ENCODE results near the gene CD160.
A peak's percentile ranks its signal among the peaks of the same experiment; 100 is the strongest.
"Not testable (repeated sequence)": the region's sequence is repeated elsewhere in the genome, so short reads cannot be mapped to it uniquely, and the experiment has no call there.

Gene CD160

DNA sequence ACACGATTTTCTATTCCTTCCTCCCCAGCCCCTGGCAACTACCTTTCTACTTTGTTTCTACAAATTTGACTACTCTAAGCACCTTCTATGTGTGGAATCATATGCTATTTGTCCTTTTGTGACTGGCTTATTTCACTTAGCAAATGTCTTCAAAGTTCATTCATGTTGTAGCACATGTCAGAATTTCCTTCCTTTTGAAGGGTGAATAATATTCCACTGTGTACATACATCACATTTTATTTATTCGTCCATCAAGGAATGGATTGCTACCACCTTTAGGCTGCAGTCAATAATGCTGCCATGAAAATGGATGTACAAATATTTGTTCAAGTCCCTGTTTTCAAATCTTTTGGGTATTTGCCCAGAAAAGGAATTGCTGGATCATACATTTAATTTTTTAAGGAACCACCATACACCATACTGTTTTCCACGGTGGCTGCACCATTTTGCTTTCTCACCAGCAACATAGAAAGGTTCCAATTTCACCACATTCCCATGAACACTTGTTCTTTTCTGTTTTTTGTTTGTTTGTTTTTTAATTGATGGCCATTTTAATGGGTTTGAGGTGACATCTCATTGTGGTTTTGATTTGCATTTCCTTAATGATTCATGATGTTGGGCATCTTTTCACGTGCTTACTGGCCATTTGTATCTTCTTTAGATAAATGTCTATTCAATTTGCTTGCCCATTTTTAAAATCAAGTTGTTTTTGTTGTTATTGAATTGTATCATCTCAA, 8.8 kb upstream of the CD160 start:
- DNase-seq = no peak

DNA sequence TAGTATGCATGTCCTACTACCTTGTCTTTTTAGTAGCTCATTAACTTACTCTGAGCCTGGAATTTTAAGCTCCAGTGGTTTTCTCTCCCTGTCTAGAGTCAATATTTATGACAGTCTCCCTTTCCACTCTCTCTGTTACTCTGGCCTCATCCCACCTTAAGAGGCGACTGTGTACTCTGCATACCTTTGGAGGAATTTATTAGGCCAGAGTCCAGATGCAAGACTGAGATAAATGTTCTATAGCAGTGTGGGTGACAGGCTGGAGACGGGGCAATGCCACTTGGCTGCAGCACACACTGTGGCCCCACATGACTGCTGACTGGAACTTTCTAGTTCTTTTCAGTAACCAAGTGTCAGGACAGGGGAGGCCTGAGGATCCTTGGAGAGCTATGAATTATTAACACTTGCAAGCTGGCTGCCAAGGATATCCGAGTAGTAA, 8.1 kb upstream of the CD160 start:
- DNase-seq = no peak

DNA sequence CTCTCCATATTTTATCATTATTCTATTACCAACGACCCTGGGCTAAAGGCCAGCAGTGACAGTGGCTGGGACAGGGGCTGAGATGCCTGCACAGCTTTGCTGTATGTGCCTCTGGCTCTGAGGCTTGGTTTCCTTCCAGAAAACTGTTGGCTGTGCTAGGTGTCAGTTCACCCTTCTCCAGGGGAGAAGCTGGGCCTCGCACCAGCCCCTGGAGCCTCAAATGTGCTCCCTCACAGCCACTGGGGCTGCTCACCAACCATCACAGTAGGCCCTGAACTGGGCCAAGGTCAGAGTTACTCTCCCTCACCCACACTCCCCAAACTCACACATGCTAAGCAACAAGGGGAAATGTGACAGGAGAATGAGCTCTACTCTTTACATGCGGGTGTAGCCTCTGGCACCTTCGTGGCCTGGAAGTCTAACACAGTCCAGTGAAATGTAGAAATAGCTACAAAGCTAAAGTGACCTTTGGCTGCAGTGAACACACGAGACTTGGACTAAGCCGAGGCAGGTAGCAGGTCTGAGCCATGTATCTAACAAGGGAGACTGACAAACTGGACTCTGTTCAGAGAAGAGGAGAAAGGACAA, 4.7 kb upstream of the CD160 start:
- DNase-seq = no peak

DNA sequence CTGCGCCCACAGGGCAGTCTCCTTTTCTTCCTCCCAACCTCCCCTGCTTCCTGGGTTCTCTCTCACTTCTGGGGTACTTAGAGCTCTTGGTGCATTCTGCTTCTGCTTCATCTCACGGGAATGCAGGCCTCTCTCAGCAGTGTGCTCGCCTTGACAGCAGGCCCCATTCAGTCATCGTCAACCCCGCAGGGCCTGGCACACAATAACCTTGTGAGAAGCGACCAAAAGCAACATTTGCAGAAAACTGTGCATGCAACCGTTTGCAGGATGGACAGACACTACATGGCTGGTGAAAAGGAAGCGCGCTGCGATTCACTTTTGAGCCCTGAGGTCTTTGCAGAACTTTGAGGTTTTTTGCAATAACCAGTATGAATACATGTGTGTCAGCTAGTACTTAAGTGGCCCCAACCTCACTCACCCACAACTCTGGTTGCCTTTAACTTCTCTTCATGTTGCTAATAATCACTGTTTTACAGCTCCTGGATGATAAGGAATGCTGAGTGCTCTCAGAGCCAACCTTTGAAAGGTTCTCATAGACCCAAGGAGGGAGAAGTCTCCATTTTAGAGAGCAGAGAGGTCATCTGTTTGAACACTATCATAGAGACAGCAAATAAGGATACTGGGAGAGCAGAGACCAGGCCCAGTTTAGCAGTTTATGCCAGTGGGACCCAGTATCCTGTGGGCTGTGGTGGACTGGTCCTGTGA, 2.5 kb upstream of the CD160 start:
- DNase-seq = no peak

DNA sequence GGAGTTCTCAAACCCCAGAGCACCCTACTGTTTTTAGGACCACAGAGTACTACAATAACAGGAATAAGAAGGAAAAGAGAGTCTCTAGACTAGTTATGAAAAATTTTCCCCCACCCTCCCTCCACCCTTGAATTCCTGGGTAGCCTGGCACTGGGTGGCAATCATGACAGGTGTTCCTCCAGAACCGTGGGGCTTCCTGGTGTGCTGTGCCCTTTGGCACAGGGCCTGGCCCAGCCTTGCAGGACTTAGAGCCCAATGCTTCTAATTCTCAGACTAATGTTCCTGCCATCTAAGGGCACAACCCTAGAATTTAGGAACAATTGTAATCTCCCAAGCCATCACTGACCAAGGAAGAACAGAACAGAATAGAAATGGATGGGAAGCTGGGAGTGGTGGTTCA, 1.5 kb upstream of the CD160 start:
- no peak for DNase-seq

DNA sequence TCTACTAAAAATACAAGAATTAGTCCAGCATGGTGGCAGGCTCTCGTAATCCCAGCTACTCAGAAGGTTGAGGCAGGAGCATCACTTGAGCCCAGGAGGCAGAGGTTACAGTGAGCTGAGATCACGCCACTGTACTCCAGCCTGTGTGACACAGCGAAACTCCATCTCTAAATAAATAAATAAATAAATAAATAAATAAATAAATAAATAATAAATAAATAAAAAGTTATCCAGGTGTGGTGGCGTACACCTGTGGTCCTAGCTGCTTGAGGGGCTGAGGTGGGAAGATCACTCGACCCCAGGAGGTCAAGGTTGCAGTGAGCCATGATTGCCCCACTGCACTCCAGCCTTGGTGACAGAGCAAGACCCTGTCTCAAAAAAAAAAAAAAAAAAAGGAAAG, 834 bp upstream of the CD160 start:
- DNase-seq = not testable (repeated sequence)

DNA sequence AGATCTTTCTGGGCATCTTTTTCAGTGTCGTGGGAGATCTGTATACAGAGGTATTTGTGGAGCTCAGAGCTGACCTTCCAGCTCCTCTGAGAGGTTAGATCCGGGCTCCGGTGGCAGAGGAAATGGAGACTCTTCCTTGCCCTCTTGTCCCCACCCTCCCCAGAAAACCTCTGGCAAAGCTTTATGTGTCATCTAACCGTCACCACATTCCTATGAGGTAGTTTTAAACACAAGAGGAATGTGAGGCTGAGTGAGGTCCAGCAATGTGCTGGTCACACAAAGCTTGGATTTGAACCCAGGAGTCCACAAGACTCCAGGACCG, 1.2 kb downstream of the CD160 start:
- DNase-seq = no peak

DNA sequence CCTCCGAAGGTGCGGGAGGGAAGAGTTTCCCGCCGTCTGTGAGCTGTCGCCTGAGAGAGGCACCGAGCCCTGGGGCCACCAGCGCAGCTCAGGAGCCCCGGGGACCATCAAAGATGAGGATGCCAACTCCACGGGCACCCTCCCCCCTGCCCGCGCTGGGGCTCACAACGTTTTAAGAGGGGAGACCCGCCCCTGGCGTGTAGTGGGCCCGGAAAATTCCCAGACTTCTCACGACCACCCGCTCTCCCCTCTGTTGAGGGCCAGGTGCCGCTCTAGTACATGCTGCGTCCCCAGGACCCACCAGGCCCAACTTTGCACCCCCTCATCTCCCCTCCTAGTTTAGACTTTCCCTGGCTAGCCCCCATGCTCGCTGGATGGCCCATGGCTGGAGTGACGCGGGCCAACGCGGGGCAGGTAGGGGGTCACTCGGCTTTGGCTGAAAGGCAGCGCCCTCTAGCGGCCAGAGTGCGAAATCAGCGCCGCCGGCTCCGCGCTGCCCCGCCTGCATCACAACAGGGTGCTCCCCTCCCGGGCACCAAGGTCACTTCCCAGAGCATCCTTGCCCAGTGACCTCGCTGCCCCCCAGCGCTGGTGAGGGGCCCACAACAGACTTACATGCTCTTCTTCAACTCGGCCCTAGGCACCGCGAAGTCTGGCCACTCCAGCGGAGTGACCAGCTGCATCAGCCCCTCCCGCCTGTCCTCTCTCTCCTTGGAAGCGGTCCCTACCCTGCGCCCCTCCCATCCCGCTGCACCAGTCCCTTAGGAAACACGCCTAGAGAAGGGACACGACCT, 1.8 kb downstream of the CD160 start:
- peak; percentile 71 to 77 for DNase-seq

DNA sequence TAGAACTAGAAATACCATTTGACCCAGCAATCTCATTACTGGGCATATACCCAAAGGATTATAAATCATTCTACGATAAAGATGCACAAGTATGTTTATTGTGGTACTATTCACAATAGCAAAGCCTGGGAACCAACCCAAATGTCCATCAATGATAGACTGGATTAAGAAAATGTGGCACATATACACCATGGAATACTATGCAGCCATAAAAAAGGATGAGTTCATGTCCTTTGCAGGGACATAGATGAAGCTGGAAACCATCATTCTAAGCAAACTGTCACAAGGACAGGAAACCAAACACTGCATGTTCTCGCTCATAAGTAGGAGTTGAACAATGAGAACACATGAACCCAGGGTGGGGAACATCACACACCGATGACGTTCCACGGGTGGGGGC, 6.9 kb downstream of the CD160 start:
- DNase-seq = not testable (repeated sequence)

DNA sequence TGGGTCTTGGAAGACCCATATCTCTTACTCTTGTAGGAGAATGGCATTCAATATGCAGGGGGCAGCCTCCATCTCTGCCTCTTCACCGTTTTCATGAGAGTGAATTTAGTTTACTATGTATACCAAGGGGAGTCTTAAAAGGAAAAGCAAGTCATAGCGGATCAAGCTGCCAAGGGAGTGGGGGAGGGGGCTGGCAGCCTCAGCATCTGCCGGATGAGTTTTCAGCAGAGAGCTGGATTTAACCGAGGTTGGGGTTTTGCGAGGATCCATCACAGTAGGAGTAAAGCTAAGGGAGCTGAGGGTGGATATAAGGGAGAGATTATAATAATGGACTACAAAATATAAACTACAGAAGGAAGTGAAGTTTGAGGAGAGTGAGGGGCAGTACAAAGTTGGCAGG, 9.9 kb downstream of the CD160 start:
- DNase-seq = no peak

DNA sequence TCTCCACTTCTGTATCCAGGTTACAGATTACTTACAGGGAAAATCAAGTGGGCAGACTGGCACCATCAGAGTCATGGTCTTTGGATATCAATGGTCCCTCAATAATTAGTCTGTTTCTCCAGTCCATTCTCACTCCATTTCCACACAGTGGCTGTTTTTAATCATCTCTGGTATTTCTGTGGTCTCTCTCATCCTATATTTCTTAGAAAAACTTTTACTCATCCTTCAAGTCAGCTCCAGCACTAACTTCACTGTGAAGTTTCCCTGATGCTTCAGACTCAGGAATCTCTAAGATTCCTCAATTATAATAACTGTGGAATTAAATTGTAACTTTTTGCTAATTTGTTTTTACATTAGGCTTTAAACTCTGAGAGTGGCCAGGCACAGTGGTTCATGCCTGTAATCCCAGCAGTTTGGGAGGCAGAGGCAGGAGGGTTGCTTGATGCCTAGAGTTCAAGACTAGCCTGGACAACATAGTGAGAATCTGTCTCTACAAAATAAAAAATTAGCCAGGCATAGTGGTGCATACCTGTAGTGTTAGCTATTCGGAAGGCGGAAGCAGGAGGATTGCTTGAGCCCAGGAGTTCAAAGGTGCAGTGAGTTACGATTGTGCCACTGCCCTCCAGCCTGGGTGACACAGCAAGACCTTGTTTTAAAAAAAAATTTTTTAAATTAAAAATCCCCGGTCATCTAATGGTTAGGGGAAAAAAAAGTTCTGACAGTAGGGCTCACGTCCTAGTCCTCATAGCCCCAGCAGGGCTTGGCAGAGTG, 10.6 kb downstream of the CD160 start:
- DNase-seq = no peak

DNA sequence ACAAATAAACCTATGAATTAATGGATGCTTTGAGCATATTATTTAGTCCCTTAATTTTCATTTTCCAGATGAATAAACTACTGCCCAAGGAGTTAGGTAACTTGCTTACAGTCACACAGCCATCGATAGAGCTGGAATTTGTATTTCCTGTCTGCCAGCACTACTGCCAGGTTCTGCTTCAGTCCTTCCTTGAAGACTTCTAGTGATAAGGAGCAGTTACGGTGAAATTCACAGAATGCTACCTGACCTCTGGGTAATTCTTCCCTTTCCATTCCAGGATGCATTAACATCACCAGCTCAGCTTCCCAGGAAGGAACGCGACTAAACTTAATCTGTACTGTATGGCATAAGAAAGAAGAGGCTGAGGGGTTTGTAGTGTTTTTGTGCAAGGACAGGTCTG, 11.2 kb downstream of the CD160 start:
- no peak for DNase-seq

DNA sequence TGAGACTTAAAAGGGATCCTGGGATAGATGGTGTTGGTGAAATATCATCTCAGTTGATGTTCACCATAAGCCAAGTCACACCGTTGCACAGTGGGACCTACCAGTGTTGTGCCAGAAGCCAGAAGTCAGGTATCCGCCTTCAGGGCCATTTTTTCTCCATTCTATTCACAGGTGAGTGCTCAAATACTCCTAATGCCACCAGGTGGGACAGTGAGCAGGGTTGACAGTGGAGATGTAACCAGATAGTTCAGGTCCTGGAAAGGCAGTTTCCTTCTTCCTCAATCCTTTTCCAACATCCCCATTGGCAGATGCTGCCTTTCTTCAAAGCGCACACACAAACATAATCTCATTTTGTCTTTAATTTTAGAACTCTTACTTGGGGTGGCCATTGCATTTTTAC, 11.6 kb downstream of the CD160 start:
- no peak for DNase-seq

DNA sequence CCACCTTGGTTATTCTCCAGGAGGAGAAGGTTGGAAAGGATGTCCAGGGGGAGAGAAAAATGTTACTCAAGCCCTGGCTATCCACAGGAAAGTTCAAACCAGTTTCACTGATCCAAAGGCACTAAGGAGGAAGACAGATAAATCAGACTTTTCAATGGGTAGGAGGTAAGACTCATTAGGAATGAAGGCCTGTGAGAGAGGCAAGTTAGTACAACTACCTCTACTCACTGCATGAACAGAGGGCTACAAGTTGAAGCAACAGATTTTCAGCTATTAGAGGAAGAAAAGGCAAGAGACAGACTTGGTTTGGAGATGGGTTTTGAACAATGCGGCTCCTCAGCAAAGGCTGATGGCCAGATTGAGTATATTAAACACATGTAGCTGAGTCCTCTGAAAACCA, 16.9 kb downstream of the CD160 start:
- DNase-seq = no peak

DNA sequence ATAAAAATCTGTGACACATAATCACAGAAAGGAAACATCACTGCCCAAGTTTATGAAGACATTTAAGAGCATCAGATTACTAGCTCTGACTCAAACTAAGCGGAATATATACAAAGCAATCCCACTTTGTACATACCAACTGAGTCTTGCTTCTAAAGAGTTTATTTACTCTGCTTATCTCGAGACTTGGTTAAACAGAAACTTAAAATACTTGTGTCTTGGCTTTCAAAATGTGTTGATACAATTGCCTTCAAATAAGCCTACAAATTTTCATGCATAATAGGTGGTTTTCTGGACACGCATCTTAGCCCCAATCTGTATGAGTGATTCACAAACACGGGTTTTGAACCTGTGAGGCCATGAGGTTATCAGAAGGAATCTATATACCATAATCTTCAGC, 21.0 kb downstream of the CD160 start:
- DNase-seq = no peak

DNA sequence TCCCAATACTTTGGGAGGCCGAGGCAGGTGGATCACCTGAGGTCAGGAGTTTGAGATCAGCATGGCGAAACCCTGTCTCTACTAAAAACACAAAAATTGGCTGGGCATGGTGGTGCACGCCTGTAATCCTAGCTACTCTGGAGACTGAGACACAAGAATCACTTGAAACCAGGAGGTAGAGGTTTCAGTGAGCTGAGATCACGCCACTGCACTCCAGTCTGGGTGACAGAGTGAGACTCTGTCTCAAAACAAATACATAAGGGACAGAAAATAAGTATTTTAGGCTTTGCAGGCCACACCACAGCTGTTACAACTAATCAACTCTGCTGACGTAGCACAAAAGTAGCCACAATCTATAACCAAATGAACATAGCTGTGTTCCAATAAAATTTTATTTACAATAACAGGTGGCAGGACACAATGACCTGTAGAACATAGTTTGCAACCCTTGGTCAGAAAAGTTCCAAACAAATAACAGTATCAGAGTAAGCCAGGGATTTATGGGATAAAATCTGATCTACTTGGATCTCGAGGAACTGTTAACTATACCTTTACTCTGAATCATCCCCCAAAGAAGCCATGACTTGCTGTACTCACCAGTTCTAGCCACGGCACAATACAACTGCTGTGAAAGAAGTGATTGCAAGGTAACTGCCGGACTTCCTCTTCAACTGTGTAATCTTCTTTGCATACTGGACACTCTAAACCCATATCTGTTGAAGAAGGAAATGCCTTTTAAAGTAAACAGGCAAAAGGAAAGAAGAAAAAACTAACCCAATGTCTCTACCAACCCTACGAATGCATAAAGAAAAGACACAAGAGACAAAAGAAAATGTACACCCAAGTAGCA, 28.3 kb downstream of the CD160 start:
- DNase-seq = no peak

DNA sequence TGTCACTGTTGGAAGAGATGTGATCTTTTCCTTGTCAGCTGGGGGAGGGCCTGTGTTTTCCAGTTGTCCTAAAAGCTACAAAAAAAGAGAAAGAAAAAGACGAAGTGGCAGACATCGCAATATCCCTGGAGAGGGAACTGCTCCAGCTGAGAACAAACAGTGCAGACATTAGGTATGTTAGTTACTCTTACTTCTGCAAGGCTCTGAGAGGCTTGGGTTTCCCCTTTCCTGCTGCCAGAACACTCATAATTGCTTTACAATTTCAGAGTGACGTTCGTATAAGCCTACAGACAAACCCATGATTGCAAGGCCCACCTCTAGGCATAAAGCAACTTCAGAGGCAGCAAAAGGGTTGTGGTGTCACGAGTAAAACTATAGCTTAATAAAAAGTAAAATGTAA, 31.1 kb downstream of the CD160 start:
- no peak for DNase-seq

DNA sequence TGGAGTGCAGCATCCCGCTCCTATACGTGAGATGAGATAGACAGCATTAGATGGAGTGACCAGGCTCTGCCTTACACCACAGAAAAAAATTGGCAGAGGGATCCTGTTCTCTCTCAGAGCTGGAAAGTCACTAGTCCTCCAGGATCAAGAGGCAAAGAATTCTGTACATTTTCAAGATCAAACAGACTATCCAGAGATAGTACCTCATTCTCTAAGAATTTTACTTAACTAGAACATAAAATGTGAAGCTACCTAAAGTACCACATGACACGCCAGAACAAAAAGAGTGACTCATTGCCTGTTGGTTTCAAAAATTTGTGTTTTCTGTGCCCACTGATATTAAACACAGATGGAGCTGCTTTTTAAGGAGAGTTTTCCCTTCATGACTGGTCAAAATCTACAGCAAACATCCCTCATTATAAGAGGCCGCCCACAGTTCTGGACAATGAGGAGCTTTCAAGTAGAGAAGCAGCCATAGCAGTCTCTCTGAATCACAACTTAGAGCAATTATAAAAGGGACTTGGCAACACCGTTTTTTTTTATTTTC, 32.3 kb downstream of the CD160 start:
- DNase-seq = no peak

DNA sequence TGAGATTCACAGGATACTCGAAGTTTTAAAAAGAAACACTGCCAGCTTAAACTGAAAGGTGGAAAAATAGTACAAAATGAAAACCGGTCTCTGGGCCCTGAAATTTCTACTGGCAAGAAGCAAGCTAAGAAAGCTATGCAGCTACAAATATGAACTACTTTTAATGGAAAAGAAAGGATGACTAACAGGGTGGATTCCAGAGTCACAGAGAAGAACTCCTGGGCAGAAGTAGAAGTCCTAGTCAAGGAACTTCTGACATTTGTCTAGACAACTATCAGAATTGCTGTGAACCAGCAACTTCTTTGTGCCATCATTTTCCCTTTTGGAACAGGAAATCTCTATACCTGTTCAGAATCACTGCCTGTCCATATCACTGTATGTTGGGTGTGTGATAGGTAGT, 38.1 kb downstream of the CD160 start:
- no peak for DNase-seq

DNA sequence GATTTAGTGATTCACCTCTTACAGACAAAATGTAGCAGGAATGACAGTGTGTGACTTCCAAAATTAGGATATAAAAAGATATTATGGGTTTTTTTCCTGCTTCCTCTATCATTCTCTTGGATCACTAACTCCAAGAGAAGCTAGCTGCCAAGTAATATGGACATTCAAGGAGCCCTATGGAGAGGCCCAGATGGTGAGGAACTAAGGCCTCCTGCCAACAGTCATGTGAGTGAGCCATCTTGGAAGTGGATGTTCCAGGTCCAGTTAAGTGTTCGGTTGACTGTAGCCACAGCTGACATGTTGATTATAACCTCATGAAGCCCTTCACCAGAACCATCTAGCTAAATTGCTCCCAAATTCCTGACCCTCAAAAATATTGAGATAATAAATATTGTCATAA, 38.8 kb downstream of the CD160 start:
- no peak for DNase-seq

DNA sequence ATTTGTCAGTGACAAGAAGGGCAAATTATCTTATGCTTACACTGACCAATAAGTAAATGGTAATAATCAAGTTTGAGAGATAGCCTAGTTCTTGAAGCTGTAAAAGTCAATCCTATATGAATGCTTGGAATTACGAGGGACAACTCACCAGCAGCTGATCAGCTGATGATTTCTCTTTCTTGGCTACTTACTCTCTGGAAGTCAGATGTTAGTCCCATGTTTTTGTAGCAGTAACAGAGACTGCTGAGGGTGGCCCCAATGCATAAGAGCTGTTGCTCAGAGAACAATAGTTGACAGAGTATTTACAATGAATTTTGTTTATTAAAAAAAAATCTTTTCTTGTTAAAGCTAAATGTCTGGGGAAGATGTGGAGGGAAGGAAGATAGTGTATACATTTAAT, 39.3 kb downstream of the CD160 start:
- DNase-seq = no peak

DNA sequence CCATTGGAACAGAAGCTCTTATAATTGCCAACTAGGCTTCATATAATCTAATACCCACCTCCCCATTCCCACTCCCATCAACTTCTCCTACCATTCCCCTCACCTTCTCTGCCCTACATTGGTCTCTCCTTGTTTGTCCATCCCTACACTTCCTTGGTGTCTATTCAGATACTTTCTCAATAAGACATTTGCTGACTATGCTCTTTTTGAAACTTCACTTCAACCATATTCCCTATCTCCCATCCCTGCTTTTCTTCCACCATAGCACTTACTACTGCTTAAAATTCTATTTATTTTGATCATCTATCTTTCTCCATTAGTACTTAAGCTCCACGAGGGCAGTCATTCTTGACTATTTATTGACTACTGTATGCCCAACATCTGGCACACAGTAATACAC, 40.4 kb downstream of the CD160 start:
- no peak for DNase-seq
